Measurements from ENCODE around the gene RABEP1. TPM values are rescaled to one million over a fixed set of nuclear protein-coding genes. Genes with fewer than 3 reads are reported as not detected.
A peak's percentile ranks its signal among the peaks of the same experiment; 100 is the strongest.

RABEP1 gene
- total and polyA plus RNA-seq, 12 donors: 21.1 to 64.5 (median 46.5) TPM

- no peak overlapping the region for H3K27ac ChIP-seq
- no peaks in the 10 kb centered on the region for H3K9me3 ChIP-seq (replicated peaks in 1 of 3)
- DNase-seq: no peak
- no peak for TF ChIP-seq CTCF (IDR thresholded peaks at IDR 0.05)
- no peak for TF ChIP-seq POLR2A (IDR thresholded peaks at IDR 0.05)
- WGBS, 4 donors: 67 to 84% (median 80%) methylated on average over 5 to 6 of the region's 6 CpGs
- H3K4me3 ChIP-seq: no peak overlapping the region
- intact Hi-C loops (cut with DNase I): no loop called here
- no peaks in the 10 kb centered on the region for H3K4me1 ChIP-seq (replicated peaks in 1 of 2)
- no peaks in the 10 kb centered on the region for H3K27me3 ChIP-seq
- H3K36me3 ChIP-seq (replicated peaks in 1 of 2): no peaks in the 10 kb centered on the region
Measured at GRCh38 chr17:5272322-5272721, 9.8 kb upstream of the RABEP1 start.

- TF ChIP-seq POLR2A (IDR thresholded peaks at IDR 0.05) (no peak), CTCF (IDR thresholded peaks at IDR 0.05) (no peak)
- DNase-seq: peak in 6 of 7 donors; percentile 24 to 46 (median 38)
- Histone ChIP-seq H3K9me3 (replicated peaks in 1 of 3) (no peaks in the 10 kb centered on the region), H3K27me3 (no peaks in the 10 kb centered on the region), H3K4me1 (replicated peaks in 1 of 2) (peaks cover 21 to 34% of the 10 kb centered on the region in 2 donors), H3K27ac (peak overlapping the region in 2 of 5 donors; percentile 34 to 97), H3K4me3 (peak overlapping the region in 3 of 4 donors; percentile 22 to 95 (median 36)), H3K36me3 (replicated peaks in 1 of 2) (no peaks in the 10 kb centered on the region)
- intact Hi-C loops (cut with DNase I): no loop called here
- WGBS, 4 donors: 3 to 5% (median 3%) methylated on average over 13 to 34 of the region's 34 CpGs
Measured at GRCh38 chr17:5282642-5283217, 646 bp downstream of the RABEP1 start.

GRCh38 chr17:5283571-5284315, 1.7 kb downstream of the RABEP1 start:
- Histone ChIP-seq H3K27ac (peak overlapping the region in 2 of 5 donors; percentile 11 to 16), H3K4me3 (peak overlapping the region in 1 of 4 donors; percentile 95), H3K9me3 (replicated peaks in 1 of 3) (no peaks in the 10 kb centered on the region), H3K36me3 (replicated peaks in 1 of 2) (no peaks in the 10 kb centered on the region), H3K4me1 (replicated peaks in 1 of 2) (peaks cover 21 to 35% of the 10 kb centered on the region in 2 donors), H3K27me3 (no peaks in the 10 kb centered on the region)
- WGBS, 4 donors: 34 to 45% (median 41%) methylated on average over 5 of the region's 5 CpGs
- TF ChIP-seq POLR2A (IDR thresholded peaks at IDR 0.05): no peak
- no peak for TF ChIP-seq CTCF (IDR thresholded peaks at IDR 0.05)
- intact Hi-C loops (cut with DNase I): no loop called here
- no peak for DNase-seq

- H3K27me3 ChIP-seq: no peaks in the 10 kb centered on the region
- H3K27ac ChIP-seq: peak overlapping the region in 1 of 5 donors; percentile 11
- intact Hi-C loops (cut with DNase I): no loop called here
- 56 to 65% (median 58%) methylated on average over 7 of the region's 7 CpGs for WGBS, 4 donors
- H3K4me3 ChIP-seq: no peak overlapping the region
- TF ChIP-seq CTCF (IDR thresholded peaks at IDR 0.05): no peak
- TF ChIP-seq POLR2A (IDR thresholded peaks at IDR 0.05): no peak
- no peaks in the 10 kb centered on the region for H3K9me3 ChIP-seq (replicated peaks in 1 of 3)
- no peaks in the 10 kb centered on the region for H3K36me3 ChIP-seq (replicated peaks in 1 of 2)
- no peak for DNase-seq
- H3K4me1 ChIP-seq (replicated peaks in 1 of 2): peaks cover 21 to 39% of the 10 kb centered on the region in 2 donors
Measured at GRCh38 chr17:5284681-5285080, 2.6 kb downstream of the RABEP1 start.

Data from adrenal gland (tissue), 12 donors.